Activated CD8-positive, alpha-beta T cell treated with anti-CD3 and anti-CD28 coated beads, Interleukin-2, amount 10 ng/mL, durations not matched to agents 7 days and 5 days (primary cell): ENCODE data around the gene SEC62. TPM values are rescaled to one million over a fixed set of nuclear protein-coding genes. Genes with fewer than 3 reads are reported as not detected.
A peak's percentile ranks its signal among the peaks of the same experiment; 100 is the strongest.

Source experiments
- ATAC-seq: fragments of 150-1000 bp; cut with Tn5 transposase; one replicate; pipeline ENCODE4 v1.10.0; 2021; ENCODE audit warnings: moderate library complexity
- CTCF ChIA-PET: fragments of 350-600 bp; sonication (Branson Sonifier 250); formaldehyde crosslinking; loops from one replicate; lab custom pipeline; 2021; ENCODE audit warnings: antibody characterized with exemption; lab: Charles Lee
- POLR2A ChIA-PET: fragments of 350-600 bp; sonication (Branson Sonifier 250); formaldehyde crosslinking; loops from one replicate; lab custom pipeline; 2021; ENCODE audit warnings: antibody characterized with exemption; lab: Charles Lee
- DNase-seq: peaks from one replicate; pipeline ENCODE4 v3.0.0-alpha.2; 2020
- H3K27ac Mint-ChIP-seq: one replicate; pipeline ENCODE4 v1.8.0; 2021; ENCODE audit warnings: mild to moderate bottlenecking, mixed read lengths
- H3K27me3 Mint-ChIP-seq: one replicate; pipeline ENCODE4 v1.8.0; 2021; ENCODE audit warnings: low read depth, mixed read lengths
- H3K36me3 Mint-ChIP-seq: one replicate; pipeline ENCODE4 v1.8.0; 2021; ENCODE audit warnings: low read depth, mixed read lengths
- H3K4me1 Mint-ChIP-seq: one replicate; pipeline ENCODE4 v1.8.0; 2021; ENCODE audit warnings: low read depth, mixed read lengths
- H3K4me3 Mint-ChIP-seq: one replicate; pipeline ENCODE4 v1.8.0; 2021; ENCODE audit warnings: mild to moderate bottlenecking, mixed read lengths
- H3K9me3 Mint-ChIP-seq: one replicate; pipeline ENCODE4 v1.8.0; 2022; ENCODE audit warnings: mixed read lengths; ENCODE audit not compliant: insufficient read depth
- total RNA-seq, 2 experiments: library from RNA; stranded (reverse); gene quantifications; one replicate each; pipeline ENCODE4 v1.2.3, GENCODE V29; 2021

SEC62 gene
- 10 to 100 TPM; 46.5 to 49.9 TPM for total RNA-seq

GRCh38 chr3:169966428-169966950, at the start of gene SEC62:
SEC62 (plus strand) TSS chr3:169966807; CDS start chr3:169966823, 16 bp downstream.
- DNase-seq: peak; percentile 94
- ChIA-PET CTCF (interaction anchor here (1.0 to 4.0 kb wide), 12 partner anchors 11 to 208 kb away, joined by 3 to 20 read pairs (median 6); partner anchors contain the start of gene MYNN), POLR2A (interaction anchor here (0.7 to 2.5 kb wide), 20 partner anchors 11 to 215 kb away, joined by 3 to 12 read pairs (median 4); partner anchors contain the start of genes GPR160, MYNN, PHC3 and TERC)
- no peaks in the 10 kb centered on the region for H3K9me3 Mint-ChIP-seq
- ATAC-seq: peak; percentile 93
- H3K4me1 Mint-ChIP-seq: peaks cover 40% of the 10 kb centered on the region
- peak within 1 kb of the TSS; percentile 98 for H3K27ac Mint-ChIP-seq
- peak within 1 kb of the TSS; percentile 82 for H3K4me3 Mint-ChIP-seq
- H3K36me3 Mint-ChIP-seq: peaks cover 14% of the 10 kb centered on the region
- H3K27me3 Mint-ChIP-seq: no peaks in the 10 kb centered on the region

GRCh38 chr3:169923189-169923588, 43.4 kb upstream of the SEC62 start:
- H3K9me3 Mint-ChIP-seq: no peaks in the 10 kb centered on the region
- H3K4me1 Mint-ChIP-seq: no peaks in the 10 kb centered on the region
- no peaks in the 10 kb centered on the region for H3K36me3 Mint-ChIP-seq
- no peak overlapping the region for H3K27ac Mint-ChIP-seq
- ATAC-seq (no peak), DNase-seq (no peak)
- no peaks in the 10 kb centered on the region for H3K27me3 Mint-ChIP-seq
- no peak overlapping the region for H3K4me3 Mint-ChIP-seq
- ChIA-PET CTCF (no interaction called here), POLR2A (no interaction called here)

- H3K27me3 Mint-ChIP-seq: no peaks in the 10 kb centered on the region
- ATAC-seq: no peak
- no peaks in the 10 kb centered on the region for H3K36me3 Mint-ChIP-seq
- no peaks in the 10 kb centered on the region for H3K4me1 Mint-ChIP-seq
- DNase-seq: no peak
- H3K4me3 Mint-ChIP-seq: no peak overlapping the region
- no peaks in the 10 kb centered on the region for H3K9me3 Mint-ChIP-seq
- no peak overlapping the region for H3K27ac Mint-ChIP-seq
- ChIA-PET CTCF (no interaction called here), POLR2A (no interaction called here)
These were observed 42.8 kb upstream of the SEC62 start for GRCh38 chr3:169923831-169924230.

GRCh38 chr3:169929830-169930519, 36.6 kb upstream of the SEC62 start:
- DNase-seq: no peak
- no peaks in the 10 kb centered on the region for H3K36me3 Mint-ChIP-seq
- H3K27me3 Mint-ChIP-seq: peaks cover 9% of the 10 kb centered on the region
- POLR2A ChIA-PET: no interaction called here
- H3K4me3 Mint-ChIP-seq: no peak overlapping the region
- CTCF ChIA-PET: interaction anchor here (0.7 to 2.4 kb wide), 4 partner anchors 9 to 93 kb away, joined by 3 to 8 read pairs (median 4); partner anchors contain the start of gene SEC62
- no peak overlapping the region for H3K27ac Mint-ChIP-seq
- H3K9me3 Mint-ChIP-seq: no peaks in the 10 kb centered on the region
- ATAC-seq: no peak
- H3K4me1 Mint-ChIP-seq: peaks cover 2% of the 10 kb centered on the region

GRCh38 chr3:169930843-169931242, 35.8 kb upstream of the SEC62 start:
- peaks cover 2% of the 10 kb centered on the region for H3K4me1 Mint-ChIP-seq
- DNase-seq: no peak
- no peak overlapping the region for H3K4me3 Mint-ChIP-seq
- peaks cover 16% of the 10 kb centered on the region for H3K27me3 Mint-ChIP-seq
- H3K27ac Mint-ChIP-seq: no peak overlapping the region
- ATAC-seq: no peak
- POLR2A ChIA-PET: no interaction called here
- H3K36me3 Mint-ChIP-seq: no peaks in the 10 kb centered on the region
- CTCF ChIA-PET: interaction anchor here (1.0 to 2.4 kb wide), 2 partner anchors 36 to 90 kb away, joined by 4 to 8 read pairs; partner anchors contain the start of gene SEC62
- no peaks in the 10 kb centered on the region for H3K9me3 Mint-ChIP-seq

GRCh38 chr3:169931747-169932520, 34.7 kb upstream of the SEC62 start:
- CTCF ChIA-PET: no interaction called here
- H3K27ac Mint-ChIP-seq: no peak overlapping the region
- peaks cover 2% of the 10 kb centered on the region for H3K4me1 Mint-ChIP-seq
- ATAC-seq (no peak), DNase-seq (no peak)
- no peaks in the 10 kb centered on the region for H3K9me3 Mint-ChIP-seq
- no peaks in the 10 kb centered on the region for H3K36me3 Mint-ChIP-seq
- POLR2A ChIA-PET: no interaction called here
- peaks cover 17% of the 10 kb centered on the region for H3K27me3 Mint-ChIP-seq
- H3K4me3 Mint-ChIP-seq: no peak overlapping the region

GRCh38 chr3:169939320-169939719, 27.3 kb upstream of the SEC62 start:
- ChIA-PET POLR2A (no interaction called here), CTCF (interaction anchor here (1.1 kb wide), 1 partner anchor 9 kb away, joined by 3 read pairs; no protein-coding TSS in a partner anchor)
- ATAC-seq: no peak
- Mint-ChIP-seq H3K27ac (no peak overlapping the region), H3K9me3 (no peaks in the 10 kb centered on the region), H3K4me3 (no peak overlapping the region), H3K4me1 (peaks cover 10% of the 10 kb centered on the region), H3K27me3 (peaks cover 16% of the 10 kb centered on the region), H3K36me3 (no peaks in the 10 kb centered on the region)
- DNase-seq: no peak

GRCh38 chr3:169939751-169940150, 26.9 kb upstream of the SEC62 start:
- Mint-ChIP-seq H3K4me1 (peaks cover 10% of the 10 kb centered on the region), H3K9me3 (no peaks in the 10 kb centered on the region), H3K27ac (no peak overlapping the region), H3K27me3 (peaks cover 13% of the 10 kb centered on the region), H3K36me3 (no peaks in the 10 kb centered on the region), H3K4me3 (no peak overlapping the region)
- DNase-seq (no peak), ATAC-seq (no peak)
- ChIA-PET CTCF (interaction anchor here (1.1 kb wide), 1 partner anchor 67 kb away, joined by 4 read pairs; no protein-coding TSS in a partner anchor), POLR2A (no interaction called here)

- ATAC-seq: no peak
- DNase-seq: no peak
- CTCF ChIA-PET: interaction anchor here (1.1 kb wide), 1 partner anchor 66 kb away, joined by 4 read pairs; no protein-coding TSS in a partner anchor
- H3K4me3 Mint-ChIP-seq: no peak overlapping the region
- peaks cover 6% of the 10 kb centered on the region for H3K27me3 Mint-ChIP-seq
- H3K9me3 Mint-ChIP-seq: no peaks in the 10 kb centered on the region
- POLR2A ChIA-PET: no interaction called here
- H3K27ac Mint-ChIP-seq: no peak overlapping the region
- no peaks in the 10 kb centered on the region for H3K36me3 Mint-ChIP-seq
- peaks cover 16% of the 10 kb centered on the region for H3K4me1 Mint-ChIP-seq
These were observed 26.0 kb upstream of the SEC62 start for GRCh38 chr3:169940470-169941181.

- Mint-ChIP-seq H3K27ac (peak overlapping the region; percentile 24), H3K4me3 (peak overlapping the region; percentile 24), H3K9me3 (no peaks in the 10 kb centered on the region), H3K36me3 (no peaks in the 10 kb centered on the region), H3K4me1 (peaks cover 16% of the 10 kb centered on the region), H3K27me3 (no peaks in the 10 kb centered on the region)
- ATAC-seq (peak; percentile 80), DNase-seq (peak; percentile 59)
- POLR2A ChIA-PET: interaction anchor here (0.6 kb wide), 1 partner anchor 69 kb away, joined by 3 read pairs; no protein-coding TSS in a partner anchor
- CTCF ChIA-PET: no interaction called here
These were observed 21.3 kb upstream of the SEC62 start for GRCh38 chr3:169945313-169945712.

GRCh38 chr3:169946336-169946735, 20.3 kb upstream of the SEC62 start:
- Mint-ChIP-seq H3K9me3 (no peaks in the 10 kb centered on the region), H3K4me1 (peaks cover 10% of the 10 kb centered on the region), H3K4me3 (no peak overlapping the region), H3K27ac (no peak overlapping the region), H3K36me3 (no peaks in the 10 kb centered on the region), H3K27me3 (no peaks in the 10 kb centered on the region)
- POLR2A ChIA-PET: interaction anchor here (0.6 to 0.8 kb wide), 3 partner anchors 19 to 1767 kb away, joined by 3 read pairs; no protein-coding TSS in a partner anchor
- no peak for DNase-seq
- CTCF ChIA-PET: no interaction called here
- no peak for ATAC-seq
